Liver (tissue), 9 donors: ENCODE measurements around the gene ENTPD6. TPM values are rescaled to one million over a fixed set of nuclear protein-coding genes. Genes with fewer than 3 reads are reported as not detected.
A peak's percentile ranks its signal among the peaks of the same experiment; 100 is the strongest.

Experiments used
- DNase-seq: peaks from one replicate; pipeline ENCODE4 v3.0.0-alpha.2; 2017; ENCODE audit warnings: low spot score
- H3K27ac ChIP-seq, 2 donors: one replicate each; pipeline ENCODE4 v1.7.0; 2013; ENCODE audit warnings: inconsistent platforms in 2 of 2, low read length in 2 of 2, control low read depth in 1 of 2, low read depth in 1 of 2, mild to moderate bottlenecking in 1 of 2
- H3K27me3 ChIP-seq, 4 donors: one replicate each; pipeline versions ENCODE4 v1.6.1 to v1.7.0; 2013; ENCODE audit warnings: low read length in 3 of 4, inconsistent platforms in 1 of 4, mild to moderate bottlenecking in 1 of 4, moderate library complexity in 1 of 4; ENCODE audit not compliant: control insufficient read depth in 4 of 4, insufficient read depth in 4 of 4
- H3K36me3 ChIP-seq, 4 donors: one replicate each; pipeline versions ENCODE4 v1.6.1 to v1.7.0; 2013; ENCODE audit warnings: low read length in 3 of 4, mild to moderate bottlenecking in 3 of 4, low read depth in 1 of 4, moderate library complexity in 1 of 4; ENCODE audit not compliant: control insufficient read depth in 4 of 4, insufficient read depth in 3 of 4
- H3K4me1 ChIP-seq, 4 donors: one replicate each; pipeline versions ENCODE4 v1.6.1 to v1.7.0; 2013; ENCODE audit warnings: low read length in 3 of 4, mild to moderate bottlenecking in 3 of 4, moderate library complexity in 1 of 4; ENCODE audit not compliant: control insufficient read depth in 4 of 4, insufficient read depth in 4 of 4
- H3K4me3 ChIP-seq, 3 donors: one replicate each; pipeline versions ENCODE4 v1.6.1 to v1.7.0; 2013; ENCODE audit warnings: low read length in 3 of 3, control low read depth in 1 of 3, low read depth in 1 of 3, mild to moderate bottlenecking in 1 of 3
- H3K9ac ChIP-seq, 2 donors: one replicate each; pipeline ENCODE4 v1.7.0; 2013; ENCODE audit warnings: low read length in 2 of 2, mild to moderate bottlenecking in 2 of 2, moderate library complexity in 2 of 2, control low read depth in 1 of 2, low read depth in 1 of 2
- H3K9me3 ChIP-seq, 4 donors: one replicate each; pipeline versions ENCODE4 v1.6.1 to v1.7.0; 2013; ENCODE audit warnings: low read length in 3 of 4; ENCODE audit not compliant: control insufficient read depth in 4 of 4
- EGR1 ChIP-seq, 2 donors: IDR thresholded peaks; 2 replicates each; pipeline ENCODE4 v1.6.1; 2016 to 2018; ENCODE audit warnings: antibody characterized with exemption in 2 of 2, low read depth in 2 of 2
- FOXA2 ChIP-seq: IDR thresholded peaks from 2 replicates; pipeline ENCODE4 v1.6.1; 2016; ENCODE audit warnings: antibody characterized with exemption
- GABPA ChIP-seq, 2 donors: IDR thresholded peaks in 1 of 2; conservative IDR thresholded peaks in 1 of 2; 2 replicates each; pipeline ENCODE4 v1.6.1; 2016; ENCODE audit warnings: antibody characterized with exemption in 2 of 2, mild to moderate bottlenecking in 1 of 2, moderate library complexity in 1 of 2
- HNF4A ChIP-seq, 2 donors: conservative IDR thresholded peaks; 2 replicates each; pipeline ENCODE4 v1.6.1; 2016; ENCODE audit warnings: antibody characterized with exemption in 2 of 2, mild to moderate bottlenecking in 2 of 2
- HNF4G ChIP-seq: IDR thresholded peaks from 2 replicates; pipeline ENCODE4 v1.6.1; 2016; ENCODE audit warnings: antibody characterized with exemption
- JUND ChIP-seq, 2 donors: IDR thresholded peaks; 2 replicates each; pipeline ENCODE4 v1.6.1; 2016; ENCODE audit warnings: antibody characterized with exemption in 2 of 2
- RAD21 ChIP-seq, 2 donors: IDR thresholded peaks; 2 replicates each; pipeline ENCODE4 v1.6.1; 2016; ENCODE audit warnings: antibody characterized with exemption in 2 of 2, mild to moderate bottlenecking in 2 of 2
- REST ChIP-seq: IDR thresholded peaks from 2 replicates; pipeline ENCODE4 v1.6.1; 2016; ENCODE audit warnings: antibody characterized with exemption, mild to moderate bottlenecking
- RXRA ChIP-seq, 2 donors: IDR thresholded peaks; 2 replicates each; pipeline ENCODE4 v1.6.1; 2017 to 2018; ENCODE audit warnings: antibody characterized with exemption in 2 of 2, mild to moderate bottlenecking in 1 of 2
- ZBTB33 ChIP-seq: IDR thresholded peaks from 2 replicates; pipeline ENCODE4 v1.6.1; 2016; ENCODE audit warnings: antibody characterized with exemption
- WGBS: extraction: QIAGEN DNeasy Blood & Tissue Kit; methylation state at CpG from one replicate; pipeline ENCODE4 v1.1.7; 2013; 5-methylcytosine and 5-hydroxymethylcytosine counted together
- polyA plus RNA-seq, 2 donors: library from polyadenylated mRNA; stranded (reverse) in 1 of 2; unstranded in 1 of 2; fragments of 200-250 nt in 1 of 2; fragments of >200 nt in 1 of 2; fragmentation: Nextera tagmentation in 1 of 2; extraction: Ambion mirVana in 1 of 2; gene quantifications; one replicate each; pipeline versions ENCODE4 v1.2.1 to v1.2.3, GENCODE V29; 2013 to 2015
- total RNA-seq, 2 donors: library from RNA; depleted of rRNA; stranded (reverse); fragments of >200 nt; gene quantifications; one replicate each; pipeline ENCODE4 v1.2.3, GENCODE V29; 2014
- TF ChIP-seq, protein P1 (sequence below): IDR thresholded peaks from 2 replicates; pipeline ENCODE4 v1.6.1; 2016; ENCODE audit warnings: antibody characterized with exemption
- TF ChIP-seq, protein P2 (sequence below): IDR thresholded peaks from 2 replicates; pipeline ENCODE4 v1.6.1; 2016; ENCODE audit warnings: antibody characterized with exemption
- donor health status: healthy.
- donor health status: healthy.
- donor health status: healthy.
- donor health status: healthy.
- donor health status: healthy.

Gene ENTPD6
- total and polyA plus RNA-seq, 4 donors: 14.9 to 29.9 (median 24.4) TPM

DNA sequence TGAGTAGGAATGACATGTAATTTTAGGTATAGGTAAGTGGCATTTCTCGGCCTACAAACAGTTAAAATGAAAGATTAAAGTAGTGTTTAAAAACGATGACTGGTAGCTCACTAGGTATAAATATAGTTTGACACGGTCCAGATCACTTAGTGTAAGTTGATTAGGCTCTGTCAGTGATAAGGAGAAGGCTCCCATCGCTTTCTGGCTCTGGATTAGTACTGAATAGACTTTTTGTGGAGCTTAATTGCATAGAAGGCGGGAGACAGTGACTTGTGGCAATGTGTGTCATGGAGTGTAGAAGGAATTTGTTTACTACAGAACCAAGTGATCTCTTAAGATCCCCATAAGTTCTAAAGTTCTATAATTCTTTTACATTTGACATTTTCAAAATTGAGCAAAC lies 59.1 kb downstream of the ENTPD6 start:
- Histone ChIP-seq H3K36me3 (no peaks in the 10 kb centered on the region), H3K4me1 (peaks cover 2 to 17% (median 4%) of the 10 kb centered on the region in 4 donors), H3K27ac (no peak overlapping the region), H3K27me3 (no peaks in the 10 kb centered on the region), H3K4me3 (no peak overlapping the region), H3K9me3 (no peaks in the 10 kb centered on the region), H3K9ac (no peak overlapping the region)
- no peak for DNase-seq
- TF ChIP-seq FOXA2 (no peak), HNF4G (no peak), EGR1 (IDR thresholded peaks at IDR 0.05; ENCODE audit: low read depth in 2 of 2) (no peak), ZBTB33 (no peak), HNF4A (conservative IDR thresholded peaks at IDR 0.05) (no peak), RXRA (IDR thresholded peaks at IDR 0.05) (no peak), JUND (IDR thresholded peaks at IDR 0.05) (no peak), REST (no peak), RAD21 (IDR thresholded peaks at IDR 0.05) (no peak), GABPA (IDR thresholded peaks at IDR 0.05 in 1 of 2, conservative IDR thresholded peaks at IDR 0.05 in 1 of 2) (no peak)
- TF ChIP-seq, protein P1, sequence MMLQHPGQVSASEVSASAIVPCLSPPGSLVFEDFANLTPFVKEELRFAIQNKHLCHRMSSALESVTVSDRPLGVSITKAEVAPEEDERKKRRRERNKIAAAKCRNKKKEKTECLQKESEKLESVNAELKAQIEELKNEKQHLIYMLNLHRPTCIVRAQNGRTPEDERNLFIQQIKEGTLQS: no peak
- TF ChIP-seq, protein P2, sequence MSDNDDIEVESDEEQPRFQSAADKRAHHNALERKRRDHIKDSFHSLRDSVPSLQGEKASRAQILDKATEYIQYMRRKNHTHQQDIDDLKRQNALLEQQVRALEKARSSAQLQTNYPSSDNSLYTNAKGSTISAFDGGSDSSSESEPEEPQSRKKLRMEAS: no peak
- 83% methylated on average over 5 of the region's 5 CpGs for WGBS

DNA sequence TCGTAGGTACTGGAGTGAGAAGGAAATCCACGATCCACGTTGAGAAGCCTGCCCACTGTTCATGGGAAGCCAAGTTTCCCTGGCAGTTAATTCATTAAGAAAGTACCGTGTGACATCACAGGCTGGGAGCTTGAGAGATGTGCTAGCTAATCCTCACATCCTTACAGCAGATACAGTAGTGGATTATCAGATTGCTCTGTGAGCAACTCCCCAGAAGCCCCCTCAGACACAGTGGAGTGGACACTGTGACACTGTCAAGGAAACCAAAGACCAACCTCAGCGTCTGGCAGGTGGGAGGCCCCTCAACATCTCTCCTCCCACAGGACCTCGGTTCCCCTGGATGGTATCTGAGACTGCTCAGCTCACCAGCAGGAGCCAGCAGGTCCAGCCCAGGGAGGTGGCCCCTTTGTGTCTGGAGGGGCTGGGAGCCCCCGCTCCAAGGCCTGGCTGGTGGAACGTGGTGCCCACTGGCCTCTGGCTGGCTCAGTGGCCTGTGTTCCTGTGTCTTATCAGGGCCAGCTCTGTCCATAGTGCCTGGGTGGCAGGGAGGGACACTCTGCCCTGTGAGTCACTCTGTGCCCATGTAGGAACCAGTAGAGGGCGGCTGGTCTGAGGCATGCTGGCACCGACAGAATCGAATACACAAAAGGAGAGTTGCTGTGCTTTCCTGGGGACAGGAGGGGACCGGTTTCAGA lies 59.6 kb downstream of the ENTPD6 start:
- no peaks in the 10 kb centered on the region for H3K27me3 ChIP-seq
- TF ChIP-seq JUND (IDR thresholded peaks at IDR 0.05) (peak in 1 of 2 donors; percentile 56), RAD21 (IDR thresholded peaks at IDR 0.05) (no peak)
- H3K27ac ChIP-seq: no peak overlapping the region
- H3K36me3 ChIP-seq: no peaks in the 10 kb centered on the region
- H3K9me3 ChIP-seq: no peaks in the 10 kb centered on the region
- whole genome bisulfite sequencing: 87% methylated on average over 12 of the region's 12 CpGs
- no peak overlapping the region for H3K9ac ChIP-seq
- DNase-seq: no peak
- H3K4me3 ChIP-seq: no peak overlapping the region
- H3K4me1 ChIP-seq: peaks cover 2 to 17% (median 4%) of the 10 kb centered on the region in 4 donors
